Measurements from ENCODE around the gene NKAP. TPM values are rescaled to one million over a fixed set of nuclear protein-coding genes. Genes with fewer than 3 reads are reported as not detected.
"Not testable (repeated sequence)": the region's sequence is repeated elsewhere in the genome, so short reads cannot be mapped to it uniquely, and the experiment has no call there.

NKAP gene
- total RNA-seq, 6 experiments from 2014 or later, result 5.7 to 7.5 (median 6.7) TPM

GRCh38 chrX:119895843-119896326 is 47.7 kb downstream of the NKAP start, which contains the start of gene AKAP14:
AKAP14 (plus strand) TSS chrX:119895893; CDS start chrX:119903224, 7,331 bp downstream.
- no peaks in the 10 kb centered on the region for H3K36me3 Mint-ChIP-seq (ENCODE audit: low read depth)
- no peak for TF ChIP-seq CTCF (IDR thresholded peaks at IDR 0.05)
- no peak within 1 kb of the TSS for H3K4me3 Mint-ChIP-seq
- no peak within 1 kb of the TSS for H3K27ac Mint-ChIP-seq
- H3K9me3 Mint-ChIP-seq, result no peaks in the 10 kb centered on the region
- H3K4me1 Mint-ChIP-seq (ENCODE audit: low read depth), result no peaks in the 10 kb centered on the region
- peaks cover 7% of the 10 kb centered on the region for H3K27me3 Mint-ChIP-seq (ENCODE audit: insufficient read depth)
- peak; percentile 6 for DNase-seq

GRCh38 chrX:119891961-119892692 is 51.4 kb downstream of the NKAP start:
- not testable (repeated sequence) for H3K27ac Mint-ChIP-seq; H3K9me3 Mint-ChIP-seq; H3K4me1 Mint-ChIP-seq (ENCODE audit: low read depth); DNase-seq; H3K27me3 Mint-ChIP-seq (ENCODE audit: insufficient read depth); H3K4me3 Mint-ChIP-seq; H3K36me3 Mint-ChIP-seq (ENCODE audit: low read depth)

GRCh38 chrX:119890626-119891025 is 52.9 kb downstream of the NKAP start:
- H3K9me3 Mint-ChIP-seq; DNase-seq; H3K27ac Mint-ChIP-seq; H3K4me1 Mint-ChIP-seq (ENCODE audit: low read depth); H3K27me3 Mint-ChIP-seq (ENCODE audit: insufficient read depth); H3K4me3 Mint-ChIP-seq; H3K36me3 Mint-ChIP-seq (ENCODE audit: low read depth): not testable (repeated sequence)

GRCh38 chrX:119887721-119888425 is 55.7 kb downstream of the NKAP start:
- peak; percentile 43 for DNase-seq
- peak overlapping the region; percentile 51 for H3K4me3 Mint-ChIP-seq

GRCh38 chrX:119885554-119886428 is 57.8 kb downstream of the NKAP start:
- H3K4me1 Mint-ChIP-seq (ENCODE audit: low read depth), result peaks cover under 1% of the 10 kb centered on the region
- no peak overlapping the region for H3K27ac Mint-ChIP-seq
- H3K36me3 Mint-ChIP-seq (ENCODE audit: low read depth), result no peaks in the 10 kb centered on the region
- no peak for TF ChIP-seq CTCF (IDR thresholded peaks at IDR 0.05)
- H3K27me3 Mint-ChIP-seq (ENCODE audit: insufficient read depth), result no peaks in the 10 kb centered on the region
- peak; percentile 14 for DNase-seq
- H3K9me3 Mint-ChIP-seq, result no peaks in the 10 kb centered on the region
- no peak overlapping the region for H3K4me3 Mint-ChIP-seq

More at GRCh38 chrX:119887721-119888425, 55.7 kb downstream of the NKAP start:
- Mint-ChIP-seq H3K36me3 (ENCODE audit: low read depth) (no peaks in the 10 kb centered on the region), H3K27me3 (ENCODE audit: insufficient read depth) (no peaks in the 10 kb centered on the region; the same call in 1 of the 2 replicates), H3K4me1 (ENCODE audit: low read depth) (no peaks in the 10 kb centered on the region), H3K27ac (no peak overlapping the region), H3K9me3 (no peaks in the 10 kb centered on the region)
- TF ChIP-seq CTCF (IDR thresholded peaks at IDR 0.05), result peak; percentile 74

Data from HFFc6 (cell line).